ENCODE measurements around the gene DNAJC15.

DNA sequence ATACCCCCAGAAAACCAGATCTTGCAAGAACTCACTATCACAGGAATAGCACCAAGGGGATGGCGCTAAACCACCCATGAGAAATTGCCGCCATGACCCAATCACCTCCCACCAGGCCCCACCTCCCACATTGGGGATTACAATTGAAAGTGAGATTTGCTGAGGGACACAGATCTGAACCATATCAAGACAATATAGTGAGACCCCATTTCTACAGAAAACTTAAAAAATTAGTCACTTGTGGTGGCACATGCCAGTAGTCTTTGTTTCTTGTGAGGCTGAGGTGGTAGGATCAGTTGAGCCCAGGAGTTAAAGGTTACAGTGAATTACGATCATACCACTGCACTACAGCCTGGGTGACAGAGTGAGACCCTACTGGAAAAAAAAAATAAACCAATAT lies 9.7 kb downstream of the DNAJC15 start:
- TF ChIP-seq CHD1 (IDR thresholded peaks at IDR 0.05; ENCODE audit: low read depth, low read length) (no peak), SMC3 (IDR thresholded peaks at IDR 0.05; ENCODE audit: low read depth, low read length) (no peak), MXI1 (IDR thresholded peaks at IDR 0.05; ENCODE audit: borderline replicate concordance, low read depth, low read length) (no peak)
- TF ChIP-seq, protein P1, sequence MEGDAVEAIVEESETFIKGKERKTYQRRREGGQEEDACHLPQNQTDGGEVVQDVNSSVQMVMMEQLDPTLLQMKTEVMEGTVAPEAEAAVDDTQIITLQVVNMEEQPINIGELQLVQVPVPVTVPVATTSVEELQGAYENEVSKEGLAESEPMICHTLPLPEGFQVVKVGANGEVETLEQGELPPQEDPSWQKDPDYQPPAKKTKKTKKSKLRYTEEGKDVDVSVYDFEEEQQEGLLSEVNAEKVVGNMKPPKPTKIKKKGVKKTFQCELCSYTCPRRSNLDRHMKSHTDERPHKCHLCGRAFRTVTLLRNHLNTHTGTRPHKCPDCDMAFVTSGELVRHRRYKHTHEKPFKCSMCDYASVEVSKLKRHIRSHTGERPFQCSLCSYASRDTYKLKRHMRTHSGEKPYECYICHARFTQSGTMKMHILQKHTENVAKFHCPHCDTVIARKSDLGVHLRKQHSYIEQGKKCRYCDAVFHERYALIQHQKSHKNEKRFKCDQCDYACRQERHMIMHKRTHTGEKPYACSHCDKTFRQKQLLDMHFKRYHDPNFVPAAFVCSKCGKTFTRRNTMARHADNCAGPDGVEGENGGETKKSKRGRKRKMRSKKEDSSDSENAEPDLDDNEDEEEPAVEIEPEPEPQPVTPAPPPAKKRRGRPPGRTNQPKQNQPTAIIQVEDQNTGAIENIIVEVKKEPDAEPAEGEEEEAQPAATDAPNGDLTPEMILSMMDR (conservative IDR thresholded peaks at IDR 0.05; ENCODE audit: low read depth, low read length), result no peak
